Inflammatory macrophage (primary cell): ENCODE results near the gene PLEKHG4.

Source experiments
- DNase-seq, 2 donors: peaks; one replicate each; pipeline ENCODE4 v3.0.0-alpha.2; 2020 to 2022
- total RNA-seq, 18 experiments: gene quantifications; one replicate each; lab custom pipeline; 2026; ENCODE audit warnings: mixed read lengths in 6 of 18, inconsistent platforms in 2 of 18; lab: John Stamatoyannopoulos, UW

Gene PLEKHG4, protein sequence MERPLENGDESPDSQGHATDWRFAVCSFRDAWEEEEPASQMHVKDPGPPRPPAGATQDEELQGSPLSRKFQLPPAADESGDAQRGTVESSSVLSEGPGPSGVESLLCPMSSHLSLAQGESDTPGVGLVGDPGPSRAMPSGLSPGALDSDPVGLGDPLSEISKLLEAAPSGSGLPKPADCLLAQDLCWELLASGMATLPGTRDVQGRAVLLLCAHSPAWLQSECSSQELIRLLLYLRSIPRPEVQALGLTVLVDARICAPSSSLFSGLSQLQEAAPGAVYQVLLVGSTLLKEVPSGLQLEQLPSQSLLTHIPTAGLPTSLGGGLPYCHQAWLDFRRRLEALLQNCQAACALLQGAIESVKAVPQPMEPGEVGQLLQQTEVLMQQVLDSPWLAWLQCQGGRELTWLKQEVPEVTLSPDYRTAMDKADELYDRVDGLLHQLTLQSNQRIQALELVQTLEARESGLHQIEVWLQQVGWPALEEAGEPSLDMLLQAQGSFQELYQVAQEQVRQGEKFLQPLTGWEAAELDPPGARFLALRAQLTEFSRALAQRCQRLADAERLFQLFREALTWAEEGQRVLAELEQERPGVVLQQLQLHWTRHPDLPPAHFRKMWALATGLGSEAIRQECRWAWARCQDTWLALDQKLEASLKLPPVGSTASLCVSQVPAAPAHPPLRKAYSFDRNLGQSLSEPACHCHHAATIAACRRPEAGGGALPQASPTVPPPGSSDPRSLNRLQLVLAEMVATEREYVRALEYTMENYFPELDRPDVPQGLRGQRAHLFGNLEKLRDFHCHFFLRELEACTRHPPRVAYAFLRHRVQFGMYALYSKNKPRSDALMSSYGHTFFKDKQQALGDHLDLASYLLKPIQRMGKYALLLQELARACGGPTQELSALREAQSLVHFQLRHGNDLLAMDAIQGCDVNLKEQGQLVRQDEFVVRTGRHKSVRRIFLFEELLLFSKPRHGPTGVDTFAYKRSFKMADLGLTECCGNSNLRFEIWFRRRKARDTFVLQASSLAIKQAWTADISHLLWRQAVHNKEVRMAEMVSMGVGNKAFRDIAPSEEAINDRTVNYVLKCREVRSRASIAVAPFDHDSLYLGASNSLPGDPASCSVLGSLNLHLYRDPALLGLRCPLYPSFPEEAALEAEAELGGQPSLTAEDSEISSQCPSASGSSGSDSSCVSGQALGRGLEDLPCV
- 2.8 to 39.2 (median 11.2) reads per million in 18 experiments for total RNA-seq

DNA sequence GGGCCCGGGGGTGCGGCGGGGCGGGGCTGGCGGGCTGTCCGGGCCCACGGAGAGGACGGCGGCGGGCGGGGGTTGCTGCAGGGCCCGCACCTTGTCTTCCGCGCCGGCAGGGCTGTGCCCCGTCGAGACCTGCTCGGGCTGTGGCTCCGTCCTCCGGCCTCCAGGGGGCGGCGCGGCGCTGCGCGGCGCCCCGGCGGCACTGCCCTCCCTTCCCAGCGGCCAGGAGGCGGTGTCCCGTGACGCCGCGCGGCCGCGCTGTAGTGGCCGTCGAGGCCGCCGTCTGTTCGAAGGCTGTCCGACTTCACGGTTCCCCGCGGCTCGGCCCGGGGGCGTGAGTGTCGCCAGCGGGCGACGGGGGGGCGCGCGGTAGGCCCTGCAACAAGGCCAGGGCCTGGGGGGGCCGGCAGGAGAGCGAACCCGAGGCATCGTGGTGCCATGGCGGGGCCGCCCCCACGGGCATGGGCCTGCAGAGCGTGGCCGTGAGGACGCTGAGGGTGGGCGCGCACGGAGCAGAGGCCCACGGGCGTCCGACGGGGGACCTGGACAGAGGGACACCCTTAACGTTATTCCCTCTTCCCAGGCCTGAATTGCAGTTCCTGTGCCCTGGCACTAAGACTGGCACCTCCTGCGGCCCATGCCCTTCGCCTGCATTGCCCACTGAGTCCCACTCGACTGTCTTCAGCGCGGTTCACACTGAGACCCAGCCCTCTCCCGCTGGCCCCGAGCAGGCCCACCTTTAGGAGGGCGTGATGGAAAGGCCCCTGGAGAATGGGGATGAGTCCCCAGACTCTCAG, at the start of gene PLEKHG4:
TSS of gene PLEKHG4 (plus strand) at position 237 of the 794 bp plus-strand sequence. CDS start at position 750, 513 bp downstream.
- peak; percentile 79 to 84 for DNase-seq

DNA sequence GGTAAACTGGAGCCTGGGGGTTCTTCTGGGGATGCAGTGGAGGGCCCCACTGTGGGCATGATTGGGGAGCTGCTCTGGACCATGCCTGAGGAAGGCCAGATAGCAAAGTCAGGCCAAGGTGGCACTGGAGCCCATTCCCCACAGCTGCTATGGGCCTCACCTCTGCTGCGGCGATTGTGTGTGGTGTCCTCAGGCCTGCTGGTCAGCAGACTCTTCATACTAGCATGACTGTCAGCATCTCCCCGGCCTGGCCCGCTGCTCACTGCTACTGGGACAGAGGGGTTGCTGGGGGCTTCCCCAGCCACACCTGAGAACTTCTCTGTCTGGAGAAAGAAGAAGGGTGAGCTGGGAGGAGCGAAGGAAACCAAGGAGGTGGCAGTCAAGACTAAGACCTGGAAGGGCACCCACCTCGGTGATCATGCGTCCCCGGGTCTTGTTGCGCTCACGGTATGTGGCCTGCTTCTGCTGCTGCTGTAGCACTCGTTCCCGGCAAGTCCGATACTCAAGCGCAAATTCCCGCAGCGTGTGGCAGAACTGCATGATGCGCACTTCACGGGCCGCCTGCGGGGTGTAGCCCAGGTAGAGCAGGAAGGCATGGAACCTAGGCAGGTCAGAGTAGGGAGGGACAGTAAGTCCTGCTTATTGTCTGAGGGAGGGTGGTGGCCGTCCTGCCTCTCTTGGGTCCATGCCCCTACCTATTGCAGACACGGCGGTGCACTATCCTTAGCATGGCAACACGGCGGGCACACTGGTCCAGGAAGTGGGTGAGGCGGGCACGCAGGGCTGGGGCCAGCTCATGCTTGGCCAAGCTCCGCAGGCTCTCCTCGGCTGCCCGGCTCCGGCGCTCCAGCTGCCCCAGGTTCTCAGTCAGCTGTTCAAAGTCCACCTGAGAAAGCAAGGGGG, 49.2 kb upstream of the PLEKHG4 start:
- DNase-seq, result no peak

- no peak for DNase-seq
These were observed 48.3 kb upstream of the PLEKHG4 start for GRCh38 chr16:67230809-67231660.

GRCh38 chr16:67233596-67233995, 45.7 kb upstream of the PLEKHG4 start:
- DNase-seq, result no peak

GRCh38 chr16:67234180-67234597, 45.1 kb upstream of the PLEKHG4 start:
- DNase-seq, result no peak

GRCh38 chr16:67235816-67236562, 43.3 kb upstream of the PLEKHG4 start:
- peak; percentile 31 to 65 for DNase-seq

DNA sequence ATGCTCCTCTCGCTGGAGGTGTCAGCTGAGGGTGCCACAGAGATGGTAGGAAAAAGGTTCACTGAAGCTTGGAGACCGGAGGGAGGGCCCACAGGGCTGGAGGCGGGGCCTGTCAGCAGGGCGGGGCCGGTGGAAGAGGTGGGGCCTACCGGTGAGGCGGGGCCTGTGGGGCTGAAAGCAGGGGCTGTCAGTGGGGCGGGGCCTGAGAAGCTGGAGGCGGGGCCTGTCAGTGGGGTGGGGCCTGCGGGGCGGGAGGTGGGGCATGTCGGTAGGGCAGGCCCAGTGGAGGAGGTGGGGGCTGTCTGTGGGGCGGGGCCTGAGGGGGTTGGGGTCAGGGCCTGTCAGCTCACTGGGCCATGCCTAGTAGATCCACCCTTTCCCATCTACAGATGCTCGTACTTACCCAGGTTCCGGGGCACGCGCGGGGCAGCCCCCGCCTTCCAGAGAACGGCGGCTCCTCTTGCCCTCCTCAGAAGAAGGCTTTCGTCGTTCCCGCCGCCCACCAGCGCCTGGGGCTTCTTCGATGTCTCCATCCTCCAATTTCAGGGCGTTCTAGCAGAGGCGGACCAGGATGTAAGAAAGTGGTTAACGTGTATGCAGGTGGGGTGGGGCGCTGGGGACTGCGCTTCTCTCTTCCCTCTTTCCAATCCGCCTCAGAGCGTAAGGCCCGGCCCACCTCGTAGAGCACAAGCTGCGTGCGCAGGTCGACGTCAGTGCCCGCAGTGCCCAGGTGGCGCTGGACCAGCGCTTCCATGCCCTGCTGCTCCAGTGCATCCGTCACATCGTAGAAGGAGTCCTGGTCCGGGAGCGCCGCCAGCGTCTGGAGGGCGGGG, 42.6 kb upstream of the PLEKHG4 start:
- peak; percentile 68 to 71 for DNase-seq

DNA sequence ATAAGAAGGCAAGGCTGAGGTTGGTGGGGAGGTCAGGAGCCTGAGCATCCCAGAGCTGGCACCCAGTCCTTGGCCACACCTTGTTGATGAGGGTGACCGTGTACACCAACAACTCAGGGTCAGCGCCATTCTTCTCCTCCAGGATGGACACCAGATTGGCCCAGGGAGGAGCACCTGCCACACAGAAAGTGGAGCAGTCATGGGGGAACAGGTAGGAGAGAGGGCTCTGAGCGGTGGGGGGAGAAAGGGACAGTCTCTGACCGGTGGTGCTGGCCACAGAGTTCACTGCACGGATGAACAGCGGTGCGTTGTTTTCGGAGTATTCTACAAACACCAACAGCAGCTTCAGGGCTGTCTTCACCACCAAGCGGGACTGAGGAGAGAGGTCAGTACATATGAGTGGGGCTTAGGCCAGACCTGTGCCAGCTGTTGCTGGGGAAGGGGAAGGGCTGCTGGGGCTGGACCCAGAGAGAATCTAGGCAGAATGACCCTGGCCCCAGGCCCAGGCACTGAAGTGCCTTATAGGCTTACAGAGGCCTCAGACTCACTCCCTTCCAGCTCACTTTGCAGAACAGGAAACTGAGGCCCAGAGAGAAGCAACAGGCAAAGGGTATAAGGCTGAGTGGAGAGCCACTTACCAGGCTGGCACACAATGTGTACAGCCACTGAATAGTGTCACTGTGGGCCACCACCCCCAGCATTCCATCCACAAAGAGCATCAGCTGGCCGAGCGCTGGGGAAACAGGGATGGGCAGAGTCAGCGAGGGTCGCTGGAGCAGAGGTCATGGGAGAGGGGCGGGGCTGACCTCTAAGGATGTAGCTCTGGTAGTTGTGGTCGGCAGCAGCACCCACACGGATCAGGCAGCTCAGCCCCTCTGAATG, 41.7 kb upstream of the PLEKHG4 start:
- DNase-seq, result no peak

DNA sequence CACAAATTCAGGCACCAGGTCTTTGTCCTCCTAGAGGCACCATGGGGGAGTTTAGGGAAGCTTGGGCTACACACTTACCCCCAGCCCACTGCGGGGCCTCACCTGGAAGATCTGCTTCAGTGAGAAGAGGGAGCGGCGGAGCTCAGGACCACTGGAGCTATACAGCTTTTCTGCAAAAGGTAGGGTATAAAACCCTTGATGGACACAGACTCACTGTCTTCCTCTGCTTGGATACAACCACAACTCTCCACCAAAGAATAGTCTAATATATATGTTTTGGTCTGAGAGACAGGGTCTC, 41.1 kb upstream of the PLEKHG4 start:
- no peak for DNase-seq

GRCh38 chr16:67238806-67239470, 40.4 kb upstream of the PLEKHG4 start:
- DNase-seq, result no peak

DNA sequence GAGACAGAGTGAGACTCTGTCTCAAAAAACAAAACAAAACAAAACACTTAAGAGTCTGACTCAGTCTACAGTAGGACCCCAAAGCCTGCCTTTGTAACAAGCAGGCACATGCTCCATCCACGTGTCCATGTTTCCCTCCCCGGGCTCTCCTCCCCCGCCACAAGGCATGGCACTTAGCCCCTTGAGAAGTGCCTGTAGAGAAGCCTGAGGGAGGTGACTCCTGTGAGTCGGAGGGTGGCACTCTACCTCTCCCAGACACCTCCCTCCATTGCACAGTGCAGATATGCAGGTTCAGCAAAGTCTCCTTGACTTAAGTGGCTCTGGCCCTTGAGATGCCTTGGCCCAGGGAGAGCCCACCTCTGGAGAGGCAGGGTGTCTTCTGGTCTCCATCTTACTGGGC, 38.8 kb upstream of the PLEKHG4 start:
- DNase-seq, result no peak

GRCh38 chr16:67241008-67241900, 38.1 kb upstream of the PLEKHG4 start:
- peak; percentile 45 to 82 for DNase-seq

- DNase-seq, result peak in 1 of 2 donors; percentile 17
These were observed 37.1 kb upstream of the PLEKHG4 start for GRCh38 chr16:67242138-67242730.

DNA sequence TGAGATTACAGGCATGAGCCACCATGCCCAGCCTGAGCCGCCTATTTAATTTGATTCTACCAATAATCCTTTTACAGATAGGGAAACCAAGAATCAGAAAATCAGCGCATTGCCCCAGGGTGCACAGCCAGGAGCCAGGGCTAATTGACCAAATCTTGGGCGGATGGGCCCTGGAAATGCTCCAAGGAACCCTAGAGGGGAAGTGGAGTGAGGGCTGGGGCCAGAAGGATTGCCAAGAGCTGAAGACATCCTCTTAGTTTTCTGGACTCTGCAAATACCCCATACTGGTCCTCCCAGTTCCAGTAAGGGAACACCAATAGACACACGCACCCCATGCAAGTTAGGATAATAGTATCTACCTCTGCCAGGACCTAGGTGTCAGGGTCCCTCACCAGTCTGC, 35.9 kb upstream of the PLEKHG4 start:
- DNase-seq, result peak; percentile 76 to 79
